ENCODE data around the gene ZNF226.
"Not testable (repeated sequence)": the region's sequence is repeated elsewhere in the genome, so short reads cannot be mapped to it uniquely, and the experiment has no call there.

The ZNF226 gene

GRCh38 chr19:44164673-44165512 is at the start of gene ZNF226:
ZNF226 (plus strand) TSS chr19:44165100; CDS start chr19:44170081, 4,981 bp downstream.
- peak; percentile 72 to 79 (median 72) for DNase-seq (ENCODE audit: low read depth in 3 of 3)

- DNase-seq (ENCODE audit: low read depth in 3 of 3): not testable (repeated sequence)
These were observed 43.7 kb upstream of the ZNF226 start for GRCh38 chr19:44121162-44121561.

- DNase-seq (ENCODE audit: low read depth in 3 of 3): no peak
These were observed 32.9 kb upstream of the ZNF226 start for GRCh38 chr19:44131955-44132354.

- peak; percentile 44 to 65 (median 50) for DNase-seq (ENCODE audit: low read depth in 3 of 3)
These were observed 23.5 kb upstream of the ZNF226 start, which contains the start of gene ZNF234 for GRCh38 chr19:44141191-44142058. ZNF234 (plus strand) TSS chr19:44141554; CDS start chr19:44144633, 3,079 bp downstream.

- DNase-seq (ENCODE audit: low read depth in 3 of 3): no peak
These were observed 22.9 kb upstream of the ZNF226 start for GRCh38 chr19:44142059-44142433.

GRCh38 chr19:44149776-44150175 is 15.1 kb upstream of the ZNF226 start:
- DNase-seq (ENCODE audit: low read depth in 3 of 3): no peak

- DNase-seq (ENCODE audit: low read depth in 3 of 3): no peak
These were observed 13.4 kb upstream of the ZNF226 start for GRCh38 chr19:44151491-44151890.

- DNase-seq (ENCODE audit: low read depth in 3 of 3): no peak
These were observed 8.4 kb upstream of the ZNF226 start for GRCh38 chr19:44156475-44156874.

- no peak for DNase-seq (ENCODE audit: low read depth in 3 of 3)
These were observed 1.1 kb upstream of the ZNF226 start for GRCh38 chr19:44163789-44164188.

- no peak for DNase-seq (ENCODE audit: low read depth in 3 of 3)
These were observed 600 bp upstream of the ZNF226 start for GRCh38 chr19:44164327-44164672.

GRCh38 chr19:44170660-44171059 is 5.8 kb downstream of the ZNF226 start:
- not testable (repeated sequence) for DNase-seq (ENCODE audit: low read depth in 3 of 3)

- DNase-seq (ENCODE audit: low read depth in 3 of 3): no peak
These were observed 11.7 kb downstream of the ZNF226 start for GRCh38 chr19:44176590-44176989.

- DNase-seq (ENCODE audit: low read depth in 3 of 3): no peak
These were observed 16.1 kb downstream of the ZNF226 start for GRCh38 chr19:44180968-44181367.

- no peak for DNase-seq (ENCODE audit: low read depth in 3 of 3)
These were observed 17.2 kb downstream of the ZNF226 start for GRCh38 chr19:44182145-44182544.

GRCh38 chr19:44190020-44190419 is 25.1 kb downstream of the ZNF226 start:
- DNase-seq (ENCODE audit: low read depth in 3 of 3): no peak

GRCh38 chr19:44192127-44192526 is 27.2 kb downstream of the ZNF226 start:
- no peak for DNase-seq (ENCODE audit: low read depth in 3 of 3)

- no peak for DNase-seq (ENCODE audit: low read depth in 3 of 3)
These were observed 31.9 kb downstream of the ZNF226 start for GRCh38 chr19:44196772-44197171.

- no peak for DNase-seq (ENCODE audit: low read depth in 3 of 3)
These were observed 37.6 kb downstream of the ZNF226 start for GRCh38 chr19:44202470-44202869.

- DNase-seq (ENCODE audit: low read depth in 3 of 3): no peak
These were observed 38.1 kb downstream of the ZNF226 start for GRCh38 chr19:44202974-44203373.

GRCh38 chr19:44203877-44204276 is 39.0 kb downstream of the ZNF226 start:
- DNase-seq (ENCODE audit: low read depth in 3 of 3): not testable (repeated sequence)

GRCh38 chr19:44204772-44205171 is 39.9 kb downstream of the ZNF226 start:
- no peak for DNase-seq (ENCODE audit: low read depth in 3 of 3)

- DNase-seq (ENCODE audit: low read depth in 3 of 3): peak; percentile 60 to 73 (median 67)
These were observed 42.4 kb downstream of the ZNF226 start for GRCh38 chr19:44207126-44207803.
